ENCODE measurements around the gene ZNF318. TPM values are rescaled to one million over a fixed set of nuclear protein-coding genes. Genes with fewer than 3 reads are reported as not detected.
"Not testable (repeated sequence)": the region's sequence is repeated elsewhere in the genome, so short reads cannot be mapped to it uniquely, and the experiment has no call there.

ZNF318 gene
- polyA plus RNA-seq, 2 of the 4 experiments (the other 2 are of a cell fraction): 5.0 to 9.2 TPM

DNA sequence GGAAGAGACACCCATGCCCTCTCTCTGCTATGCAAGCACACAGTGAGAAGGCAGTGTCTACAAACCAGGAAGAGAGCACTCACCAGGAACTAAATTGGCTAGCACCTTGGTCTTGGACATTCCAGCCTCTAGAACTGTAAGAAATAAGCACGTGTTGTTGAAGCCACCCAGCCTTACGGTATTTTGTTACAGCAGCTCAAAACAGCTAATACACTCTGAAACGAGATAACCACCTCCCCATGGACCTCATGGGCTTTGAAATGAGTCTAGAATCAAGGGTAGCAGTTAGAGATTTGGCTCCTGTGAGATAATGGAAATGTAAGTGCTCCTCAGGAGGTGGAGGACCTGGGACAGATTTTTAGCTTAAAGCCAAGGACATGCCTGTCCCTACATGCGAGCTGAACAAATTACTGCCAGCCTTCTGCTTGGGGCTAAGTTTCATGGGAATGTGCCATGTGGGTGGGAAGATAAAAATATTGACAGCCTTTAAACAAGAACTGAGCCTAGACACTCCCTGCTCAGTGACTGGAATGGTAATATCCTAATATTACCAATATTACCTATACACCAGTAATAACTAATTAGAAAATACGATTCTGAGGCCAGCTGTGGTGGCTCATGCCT, 3.9 kb upstream of the ZNF318 start (continued):
- TF ChIP-seq ATOH8 (CRISPR knock-in tag; IDR thresholded peaks at IDR 0.05; ENCODE audit: low read depth): no peak
- no peak for TF ChIP-seq HOXA7 (CRISPR knock-in tag; IDR thresholded peaks at IDR 0.05)

GRCh38 chr6:43370003-43370580, 645 bp upstream of the ZNF318 start:
- FAIRE-seq; ATAC-seq; DNase-seq (ENCODE audit: low read depth in 1 of 2, low spot score in 1 of 2); CTCF ChIA-PET; H3K9me3 ChIP-seq: not testable (repeated sequence)
- Histone ChIP-seq H3K27ac (peak overlapping the region; percentile 71 to 85), H3K4me3 (peak overlapping the region; percentile 45), H3K4me2 (peak overlapping the region; percentile 80), H3K4me1 (peaks cover 11% of the 10 kb centered on the region; the same call in 2 of the 3 replicates)
- POLR2A ChIA-PET: interaction anchor here (0.6 to 1.5 kb wide), 6 partner anchors 9 to 144 kb away, joined by 3 to 10 read pairs (median 4); no protein-coding TSS in a partner anchor
- 58% methylated on average over 16 of the region's 16 CpGs for WGBS (ENCODE audit: missing lambda C conversion rate)

GRCh38 chr6:43368259-43369160, 937 bp downstream of the ZNF318 start:
- Histone ChIP-seq H3K9me3 (no peaks in the 10 kb centered on the region), H3K4me1 (peaks cover 11% of the 10 kb centered on the region; the same call in 2 of the 3 replicates), H3K4me3 (peak overlapping the region; percentile 97), H3K4me2 (peak overlapping the region; percentile 83), H3K27ac (peak overlapping the region; percentile 88 to 91)
- peak; percentile 9 to 31 for DNase-seq (ENCODE audit: low read depth in 1 of 2, low spot score in 1 of 2)
- POLR2A ChIA-PET: no interaction called here
- TF ChIP-seq ELK1 (IDR thresholded peaks at IDR 0.05; ENCODE audit: low read depth, low read length): no peak
- 0 out of 2 replicates have a peak, but pooled peaks have one; percentile 1 for TF ChIP-seq PHF8 (IDR thresholded peaks at IDR 0.05; ENCODE audit: borderline replicate concordance, low read depth)
- no peak for TF ChIP-seq PBX3 (IDR thresholded peaks at IDR 0.05)
- no peak for TF ChIP-seq KDM5A (IDR thresholded peaks at IDR 0.05)
- TF ChIP-seq MAX (IDR thresholded peaks at IDR 0.05): no peak
- TF ChIP-seq MAFK (IDR thresholded peaks at IDR 0.05; ENCODE audit: partially characterized antibody): no peak
- no peak for TF ChIP-seq RCOR1 (IDR thresholded peaks at IDR 0.05; ENCODE audit: low read depth, low read length)
- TF ChIP-seq SREBF2 (IDR thresholded peaks at IDR 0.05): no peak
- TF ChIP-seq ESRRA (IDR thresholded peaks at IDR 0.05; ENCODE audit: borderline replicate concordance, low read length): no peak
- TF ChIP-seq CTCF (IDR thresholded peaks at IDR 0.05): no peak
- peak in 1 of 2 experiments; percentile 1; a peak in 1 of 5 replicates for TF ChIP-seq JUN (IDR thresholded peaks at IDR 0.05)
- no peak for TF ChIP-seq NPAS2 (CRISPR knock-in tag; IDR thresholded peaks at IDR 0.05; ENCODE audit: borderline replicate concordance)
- TF ChIP-seq BHLHE40 (IDR thresholded peaks at IDR 0.05; ENCODE audit: low read depth, low read length): no peak
- TF ChIP-seq ZSCAN20 (CRISPR knock-in tag; IDR thresholded peaks at IDR 0.05): no peak
- TF ChIP-seq ZC3H11A (IDR thresholded peaks at IDR 0.05): no peak
- no peak for TF ChIP-seq JUNB (IDR thresholded peaks at IDR 0.05)
- no peak for TF ChIP-seq USF2 (IDR thresholded peaks at IDR 0.05)
- peak; percentile 27 to 54 for ATAC-seq
- CTCF ChIA-PET: interaction anchor here (0.7 kb wide), 1 partner anchor 82 kb away, joined by 4 read pairs; no protein-coding TSS in a partner anchor
- no peak for FAIRE-seq
- WGBS (ENCODE audit: missing lambda C conversion rate): 29% methylated on average over 14 of the region's 71 CpGs

Measured in A549 (cell line).